ENCODE results near the gene CTNNA2. TPM values are rescaled to one million over a fixed set of nuclear protein-coding genes. Genes with fewer than 3 reads are reported as not detected.

CTNNA2 gene
- total RNA-seq, 1 donor from 2014 or later = 43.5 TPM

- no peaks in the 10 kb centered on the region for H3K36me3 ChIP-seq
- H3K79me2 ChIP-seq (ENCODE audit: low read depth) = no peaks in the 10 kb centered on the region
- no peaks in the 10 kb centered on the region for H4K20me1 ChIP-seq (ENCODE audit: low read depth)
- H3K9me3 ChIP-seq (ENCODE audit: low read depth) = no peaks in the 10 kb centered on the region
- H3K27me3 Mint-ChIP-seq (ENCODE audit: insufficient read depth, low read depth) = peaks cover 3% of the 10 kb centered on the region
- H3K4me3 ChIP-seq = no peak overlapping the region
- H3K4me3 Mint-ChIP-seq = no peak overlapping the region
- no peak for DNase-seq (ENCODE audit: low spot score)
- peak overlapping the region; percentile 34 for H3K4me2 ChIP-seq
- peaks cover 14% of the 10 kb centered on the region for H3F3A ChIP-seq (ENCODE audit: low read depth)
- no peaks in the 10 kb centered on the region for H3K27me3 ChIP-seq
- no peak overlapping the region for H3K9ac ChIP-seq
- peaks cover 25% of the 10 kb centered on the region for H3K4me1 Mint-ChIP-seq
- H3K27ac Mint-ChIP-seq = no peak overlapping the region
- no peaks in the 10 kb centered on the region for H3K9me3 Mint-ChIP-seq
- no peak overlapping the region for H3K27ac ChIP-seq
- no peak overlapping the region for H2AFZ ChIP-seq (replicated peaks)
- H3K36me3 Mint-ChIP-seq = no peaks in the 10 kb centered on the region
- H3K4me1 ChIP-seq = peaks cover 47% of the 10 kb centered on the region
- TF ChIP-seq EZH2 (IDR thresholded peaks at IDR 0.05) = no peak
- TF ChIP-seq CTCF (IDR thresholded peaks at IDR 0.05) = no peak
- no peak for TF ChIP-seq EZH2phosphoT487 (IDR thresholded peaks at IDR 0.05)
Measured at GRCh38 chr2:80324525-80324924, 811.7 kb downstream of the CTNNA2 start.

- Histone ChIP-seq H3K4me3 (no peak overlapping the region), H3K4me2 (no peak overlapping the region), H3K27me3 (no peaks in the 10 kb centered on the region), H2AFZ (replicated peaks) (no peak overlapping the region), H3K4me1 (peaks cover 48% of the 10 kb centered on the region), H3K9ac (no peak overlapping the region), H3K9me3 (ENCODE audit: low read depth) (no peaks in the 10 kb centered on the region), H3K36me3 (no peaks in the 10 kb centered on the region), H3K79me2 (ENCODE audit: low read depth) (no peaks in the 10 kb centered on the region), H3F3A (ENCODE audit: low read depth) (peaks cover 14% of the 10 kb centered on the region), H3K27ac (no peak overlapping the region), H4K20me1 (ENCODE audit: low read depth) (no peaks in the 10 kb centered on the region)
- Mint-ChIP-seq H3K27ac (no peak overlapping the region), H3K36me3 (no peaks in the 10 kb centered on the region), H3K4me1 (peaks cover 29% of the 10 kb centered on the region), H3K4me3 (no peak overlapping the region), H3K9me3 (no peaks in the 10 kb centered on the region), H3K27me3 (ENCODE audit: insufficient read depth, low read depth) (peaks cover 3% of the 10 kb centered on the region)
- peak; percentile 46 for DNase-seq (ENCODE audit: low spot score)
- TF ChIP-seq CTCF (IDR thresholded peaks at IDR 0.05) (peak; percentile 62), EZH2phosphoT487 (IDR thresholded peaks at IDR 0.05) (no peak)
Measured at GRCh38 chr2:80326214-80326613, 813.4 kb downstream of the CTNNA2 start.

- H3K9ac ChIP-seq = no peak overlapping the region
- H3F3A ChIP-seq (ENCODE audit: low read depth) = peaks cover 10% of the 10 kb centered on the region
- TF ChIP-seq CTCF (IDR thresholded peaks at IDR 0.05) = no peak
- no peak for TF ChIP-seq EZH2phosphoT487 (IDR thresholded peaks at IDR 0.05)
- TF ChIP-seq EZH2 (IDR thresholded peaks at IDR 0.05) = no peak
- H3K79me2 ChIP-seq (ENCODE audit: low read depth) = no peaks in the 10 kb centered on the region
- no peak overlapping the region for H3K4me3 Mint-ChIP-seq
- H3K4me1 ChIP-seq = peaks cover 42% of the 10 kb centered on the region
- peak overlapping the region; percentile 5 for H3K27ac ChIP-seq
- H3K27me3 ChIP-seq = no peaks in the 10 kb centered on the region
- no peaks in the 10 kb centered on the region for H3K36me3 Mint-ChIP-seq
- H3K4me2 ChIP-seq = no peak overlapping the region
- H2AFZ ChIP-seq (replicated peaks) = no peak overlapping the region
- peaks cover 6% of the 10 kb centered on the region for H3K27me3 Mint-ChIP-seq (ENCODE audit: insufficient read depth, low read depth)
- H4K20me1 ChIP-seq (ENCODE audit: low read depth) = no peaks in the 10 kb centered on the region
- H3K4me1 Mint-ChIP-seq = peaks cover 28% of the 10 kb centered on the region
- no peak overlapping the region for H3K4me3 ChIP-seq
- no peaks in the 10 kb centered on the region for H3K9me3 ChIP-seq (ENCODE audit: low read depth)
- H3K9me3 Mint-ChIP-seq = no peaks in the 10 kb centered on the region
- DNase-seq (ENCODE audit: low spot score) = no peak
- no peak overlapping the region for H3K27ac Mint-ChIP-seq
- H3K36me3 ChIP-seq = no peaks in the 10 kb centered on the region
Measured at GRCh38 chr2:80326861-80327260, 814.0 kb downstream of the CTNNA2 start.

All from neural progenitor cell (in vitro differentiated cells).